Gastrocnemius medialis (tissue), 4 donors: Measurements from ENCODE around the gene PTPRF. TPM values are rescaled to one million over a fixed set of nuclear protein-coding genes. Genes with fewer than 3 reads are reported as not detected.

Source experiments
- ATAC-seq, 2 donors: fragments of 150-250 bp; one replicate each; pipeline ENCODE4 v1.9.1; 2016
- DNase-seq, 2 donors: peaks; one replicate each; pipeline ENCODE4 v3.0.0-alpha.2; 2019
- H3K27ac ChIP-seq, 4 donors: fragments of 200-600 bp; sonication (generic); 1 replicate in 1 of 4; 2 replicates in 3 of 4; pipeline ENCODE4 v1.5.1; 2016 to 2018; ENCODE audit warnings: mild to moderate bottlenecking in 2 of 4, moderate library complexity in 1 of 4
- H3K27me3 ChIP-seq, 3 donors: fragments of 200-600 bp; sonication (generic) in 2 of 3; 1 replicate in 1 of 3; 2 replicates in 2 of 3; pipeline versions ENCODE4 v1.5.1 to v1.6.0; 2016 to 2019; ENCODE audit warnings: mild to moderate bottlenecking in 1 of 3, moderate library complexity in 1 of 3
- H3K36me3 ChIP-seq, 2 donors: fragments of 200-600 bp; sonication (generic) in 1 of 2; one replicate each; pipeline ENCODE4 v1.5.1; 2017 to 2018
- H3K4me1 ChIP-seq, 2 donors: fragments of 200-600 bp; sonication (generic) in 1 of 2; one replicate each; pipeline ENCODE4 v1.5.1; 2016 to 2017; ENCODE audit warnings: mild to moderate bottlenecking in 2 of 2
- H3K4me3 ChIP-seq, 4 donors: fragments of 200-600 bp; sonication (generic) in 3 of 4; 1 replicate in 1 of 4; 2 replicates in 3 of 4; pipeline ENCODE4 v1.5.1; 2016 to 2019; ENCODE audit warnings: mild to moderate bottlenecking in 2 of 4
- H3K9me3 ChIP-seq, 3 donors: fragments of 200-600 bp; sonication (generic) in 2 of 3; 1 replicate in 1 of 3; 2 replicates in 2 of 3; pipeline ENCODE4 v1.5.1; 2016 to 2019
- CTCF ChIP-seq, 5 experiments: fragments of 450-650 bp in 3 of 5; fragments of 200-600 bp in 2 of 5; sonication (generic) in 2 of 5; IDR thresholded peaks in 4 of 5; conservative IDR thresholded peaks in 1 of 5; 1 replicate in 4 of 5; 2 replicates in 1 of 5; pipeline ENCODE4 v1.5.1; 2016 to 2019; ENCODE audit warnings: antibody characterized with exemption in 5 of 5, mild to moderate bottlenecking in 3 of 5, moderate library complexity in 3 of 5
- POLR2A ChIP-seq, 2 donors: fragments of 450-650 bp; IDR thresholded peaks; one replicate each; pipeline ENCODE4 v1.6.1; 2017; ENCODE audit warnings: antibody characterized with exemption in 2 of 2, mild to moderate bottlenecking in 2 of 2, moderate library complexity in 2 of 2
- in situ Hi-C, 4 donors: fragments of 200-750 bp; cut with MboI; loops; one replicate each; pipeline versions ENCODE4 v1.15.0 to v1.8.0; 2017; ENCODE audit warnings: low sequenced_read_pairs in 4 of 4
- intact Hi-C: fragments of 100-400 bp; cut with DNase I; formaldehyde crosslinking; loops from one replicate; pipeline ENCODE4 v1.15.1; 2023; ENCODE audit warnings: low total_unique reads
- total RNA-seq, 4 donors: library from RNA; depleted of rRNA; stranded (reverse); fragments of >200 nt; gene quantifications; one replicate each; pipeline versions ENCODE4 v1.1.0 to v1.2.3, GENCODE V29; 2016

Gene PTPRF
- total RNA-seq, 4 donors from 2014 or later = 1.8 to 2.6 (median 2.5) TPM

DNA sequence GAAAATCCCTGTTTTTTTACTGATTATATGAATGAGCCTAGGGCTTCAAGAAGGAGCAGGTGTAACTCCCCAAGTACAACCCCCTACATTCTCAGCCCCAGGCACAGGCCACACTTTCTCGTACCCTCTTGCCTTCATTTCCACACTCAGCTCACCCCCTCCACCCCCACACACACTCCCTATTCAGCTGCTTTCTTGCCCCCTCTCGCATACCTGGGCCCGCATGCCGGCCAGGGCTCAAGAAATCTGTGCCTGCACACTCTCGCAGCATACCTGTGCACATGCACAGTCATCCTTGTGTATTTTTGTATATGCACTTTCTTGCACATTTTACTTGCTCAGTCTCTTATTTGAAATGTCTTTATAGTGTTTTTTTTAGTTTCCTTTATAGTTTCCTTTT is 2.0 kb downstream of the PTPRF start:
- in situ Hi-C loops = loop anchor here (25.0 kb wide), 3 partner anchors 405 to 530 kb away; partner anchors contain the start of genes ARTN (in 2 of the 4), IPO13 (in 2 of the 4) and SLC6A9 (in 2 of the 4)
- Histone ChIP-seq H3K9me3 (no peaks in the 10 kb centered on the region), H3K27ac (no peak overlapping the region), H3K36me3 (no peaks in the 10 kb centered on the region), H3K27me3 (no peaks in the 10 kb centered on the region), H3K4me1 (peaks cover 0 to 4% of the 10 kb centered on the region in 2 donors), H3K4me3 (no peak overlapping the region)
- no peak for DNase-seq
- TF ChIP-seq CTCF (IDR thresholded peaks at IDR 0.05 in 4 of 5, conservative IDR thresholded peaks at IDR 0.05 in 1 of 5) (no peak), POLR2A (IDR thresholded peaks at IDR 0.05) (no peak)
- ATAC-seq = no peak
- intact Hi-C loops = loop anchor here (5.0 kb wide), 1 partner anchor 400 kb away; the partner anchor contains the start of gene ARTN

- ATAC-seq (no peak), DNase-seq (no peak)
- intact Hi-C loops (loop anchor here (5.0 kb wide), 1 partner anchor 399 kb away; the partner anchor contains the start of gene ARTN), in situ Hi-C loops (loop anchor here (25.0 kb wide), 3 partner anchors 404 to 529 kb away; partner anchors contain the start of genes ARTN (in 2 of the 4), IPO13 (in 2 of the 4) and SLC6A9 (in 2 of the 4))
- Histone ChIP-seq H3K36me3 (no peaks in the 10 kb centered on the region), H3K27me3 (no peaks in the 10 kb centered on the region), H3K4me3 (no peak overlapping the region), H3K27ac (no peak overlapping the region), H3K9me3 (no peaks in the 10 kb centered on the region), H3K4me1 (peaks cover 0 to 4% of the 10 kb centered on the region in 2 donors)
- TF ChIP-seq CTCF (IDR thresholded peaks at IDR 0.05 in 4 of 5, conservative IDR thresholded peaks at IDR 0.05 in 1 of 5) = no peak
- no peak for TF ChIP-seq POLR2A (IDR thresholded peaks at IDR 0.05)
Measured at GRCh38 chr1:43533584-43533983, 2.9 kb downstream of the PTPRF start.

- Histone ChIP-seq H3K4me3 (no peak overlapping the region), H3K36me3 (no peaks in the 10 kb centered on the region), H3K9me3 (no peaks in the 10 kb centered on the region), H3K27me3 (no peaks in the 10 kb centered on the region), H3K4me1 (peaks cover 0 to 4% of the 10 kb centered on the region in 2 donors), H3K27ac (no peak overlapping the region)
- ATAC-seq (no peak), DNase-seq (no peak)
- intact Hi-C loops (loop anchor here (5.0 kb wide), 1 partner anchor 398 kb away; the partner anchor contains the start of gene ARTN), in situ Hi-C loops (loop anchor here (25.0 kb wide), 3 partner anchors 403 to 528 kb away; partner anchors contain the start of genes ARTN (in 2 of the 4), IPO13 (in 2 of the 4) and SLC6A9 (in 2 of the 4))
- TF ChIP-seq CTCF (IDR thresholded peaks at IDR 0.05 in 4 of 5, conservative IDR thresholded peaks at IDR 0.05 in 1 of 5) (no peak), POLR2A (IDR thresholded peaks at IDR 0.05) (no peak)
Measured at GRCh38 chr1:43534256-43534655, 3.6 kb downstream of the PTPRF start.

DNA sequence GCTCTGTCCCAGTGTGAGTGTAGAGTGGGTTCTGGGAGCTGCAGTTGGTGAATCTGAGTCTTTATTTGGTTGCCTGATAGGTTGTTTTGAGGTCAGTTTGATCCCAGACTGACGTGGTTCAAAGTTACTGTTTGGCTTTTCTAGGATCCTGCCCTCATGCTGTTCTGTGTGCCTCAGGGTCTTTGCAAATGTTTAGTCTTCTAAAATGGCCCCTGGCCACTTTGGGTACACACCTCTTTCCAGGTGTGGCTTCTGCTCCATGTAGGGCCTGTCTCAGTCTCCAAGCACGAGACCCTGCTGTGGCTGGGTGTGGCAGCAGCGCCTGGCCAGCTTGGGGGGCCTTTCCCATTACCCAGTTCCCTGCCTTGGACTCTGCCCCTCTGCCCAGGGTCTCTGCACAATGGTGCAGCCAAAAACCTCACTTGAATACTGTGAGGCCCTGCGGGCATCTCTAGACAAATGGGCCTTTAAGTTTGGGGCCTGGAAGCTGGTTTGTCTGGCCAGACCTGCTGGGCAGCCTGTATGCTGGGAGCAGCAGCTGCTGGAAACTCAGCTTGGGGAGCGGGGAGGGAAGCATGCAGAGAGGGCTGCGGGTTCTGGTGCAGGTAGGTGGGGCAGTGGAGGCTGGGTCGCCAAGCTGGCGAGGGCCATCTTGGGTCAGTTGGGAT is 5.6 kb downstream of the PTPRF start:
- no peak overlapping the region for H3K27ac ChIP-seq
- no peaks in the 10 kb centered on the region for H3K36me3 ChIP-seq
- DNase-seq = no peak
- TF ChIP-seq CTCF (IDR thresholded peaks at IDR 0.05 in 4 of 5, conservative IDR thresholded peaks at IDR 0.05 in 1 of 5) (no peak), POLR2A (IDR thresholded peaks at IDR 0.05) (no peak)
- no peak for ATAC-seq
- in situ Hi-C loops (loop anchor here (25.0 kb wide), 3 partner anchors 401 to 526 kb away; partner anchors contain the start of genes ARTN (in 2 of the 4), IPO13 (in 2 of the 4) and SLC6A9 (in 2 of the 4)), intact Hi-C loops (no loop called here)
- no peak overlapping the region for H3K4me3 ChIP-seq
- H3K27me3 ChIP-seq = no peaks in the 10 kb centered on the region
- H3K4me1 ChIP-seq = peaks cover 0 to 4% of the 10 kb centered on the region in 2 donors
- no peaks in the 10 kb centered on the region for H3K9me3 ChIP-seq
